DOHH2 (cell line): ENCODE measurements around the gene MAN1B1.

Experiments
- CTCF ChIP-seq: fragments of 200-600 bp; sonication (generic); IDR thresholded peaks from one replicate; pipeline ENCODE4 v1.5.1; 2014; ENCODE audit warnings: antibody characterized with exemption, mild to moderate bottlenecking, low read depth, low read length; ENCODE audit not compliant: poor library complexity, severe bottlenecking
- EZH2phosphoT487 ChIP-seq: fragments of 200-600 bp; sonication (generic); IDR thresholded peaks from 2 replicates; pipeline ENCODE4 v1.6.1; 2017; ENCODE audit warnings: borderline replicate concordance, mild to moderate bottlenecking, antibody characterized with exemption, low read length, moderate library complexity, mixed read lengths

DNA sequence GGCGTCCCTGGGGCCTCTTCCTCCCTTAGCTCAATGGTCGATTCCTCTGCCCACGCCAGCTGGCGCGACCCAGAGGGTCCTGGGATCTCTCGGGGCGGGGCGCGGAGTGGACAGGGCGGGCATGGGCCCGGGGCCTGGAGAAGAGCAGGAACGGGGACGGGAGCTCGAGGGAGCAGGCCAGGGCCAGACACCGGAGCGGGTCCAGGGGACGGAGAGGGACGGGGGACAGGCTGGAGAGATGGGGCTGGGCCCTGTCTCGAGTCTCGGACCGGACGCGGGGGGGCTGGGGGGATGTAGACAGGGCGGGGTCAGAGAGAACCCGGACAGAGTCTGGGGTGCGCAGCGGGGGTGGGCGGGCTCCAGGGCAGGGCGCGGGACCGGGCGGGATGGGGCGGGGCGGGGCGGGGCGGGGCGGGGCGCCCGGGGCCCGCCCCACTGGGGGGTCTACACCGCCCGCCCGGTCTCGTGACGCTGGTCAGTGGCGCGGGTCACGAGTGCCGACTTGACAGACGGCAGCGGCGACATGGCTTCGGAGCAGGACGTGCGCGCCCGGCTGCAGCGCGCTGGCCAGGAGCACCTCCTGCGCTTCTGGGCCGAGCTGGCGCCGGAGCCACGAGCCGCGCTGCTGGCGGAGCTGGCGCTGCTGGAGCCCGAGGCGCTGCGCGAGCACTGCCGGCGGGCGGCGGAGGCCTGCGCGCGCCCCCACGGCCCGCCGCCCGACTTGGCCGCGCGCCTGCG is 9.6 kb upstream of the MAN1B1 start, which contains the start of gene UAP1L1:
- TF ChIP-seq CTCF (no peak), EZH2phosphoT487 (no peak)
